HEK293T (cell line): ENCODE data around the gene CABP1.

Source experiments
- CTCF ChIA-PET: fragments of 350-600 bp; formaldehyde crosslinking; extraction: SDS; loops from one replicate; lab custom pipeline; 2021; ENCODE audit warnings: antibody characterized with exemption, inconsistent platforms; lab: Yijun Ruan, JAX
- POLR2A ChIA-PET: fragments of 350-600 bp; formaldehyde crosslinking; extraction: SDS; loops from one replicate; lab custom pipeline; 2020; ENCODE audit warnings: antibody characterized with exemption, inconsistent platforms; lab: Yijun Ruan, JAX
- DNase-seq: peaks from one replicate; pipeline ENCODE4 v3.0.0; 2012; ENCODE audit warnings: mixed read lengths; ENCODE audit errors: extremely low spot score
- ARNT ChIP-seq: fragments of 450-650 bp; IDR thresholded peaks from 2 replicates; pipeline ENCODE4 v1.6.1; 2017; ENCODE audit warnings: mild to moderate bottlenecking
- BHLHE40 ChIP-seq: fragments of 450-650 bp; IDR thresholded peaks from 2 replicates; pipeline ENCODE4 v1.6.1; 2016; ENCODE audit warnings: mild to moderate bottlenecking, moderate library complexity, borderline replicate concordance
- CTBP1 ChIP-seq: fragments of 450-650 bp; IDR thresholded peaks from 2 replicates; pipeline ENCODE4 v1.6.1; 2016; ENCODE audit warnings: borderline replicate concordance
- ELF4 ChIP-seq: fragments of 450-650 bp; IDR thresholded peaks from 2 replicates; pipeline ENCODE4 v1.6.1; 2017; ENCODE audit warnings: antibody characterized with exemption
- FOXA1 ChIP-seq: fragments of 450-650 bp; IDR thresholded peaks from 2 replicates; pipeline ENCODE4 v1.6.1; 2016; ENCODE audit warnings: mild to moderate bottlenecking
- FOXK2 ChIP-seq: fragments of 450-650 bp; IDR thresholded peaks from 2 replicates; pipeline ENCODE4 v1.6.1; 2016; ENCODE audit warnings: mild to moderate bottlenecking
- FOXM1 ChIP-seq: fragments of 450-650 bp; IDR thresholded peaks from 2 replicates; pipeline ENCODE4 v1.6.1; 2017; ENCODE audit warnings: mild to moderate bottlenecking, borderline replicate concordance
- HDGF ChIP-seq: fragments of 450-650 bp; IDR thresholded peaks from 2 replicates; pipeline ENCODE4 v1.6.1; 2017; ENCODE audit warnings: antibody characterized with exemption, borderline replicate concordance
- L3MBTL2 ChIP-seq: fragments of 450-650 bp; conservative IDR thresholded peaks from 2 replicates; pipeline ENCODE4 v1.6.1; 2016; ENCODE audit warnings: mild to moderate bottlenecking
- LEF1 ChIP-seq: fragments of 450-650 bp; IDR thresholded peaks from 2 replicates; pipeline ENCODE4 v1.6.1; 2017; ENCODE audit warnings: mild to moderate bottlenecking, borderline replicate concordance
- NFRKB ChIP-seq: fragments of 450-650 bp; IDR thresholded peaks from 2 replicates; pipeline ENCODE4 v1.6.1; 2016; ENCODE audit warnings: mild to moderate bottlenecking, moderate library complexity
- SP1 ChIP-seq: fragments of 450-650 bp; IDR thresholded peaks from 2 replicates; pipeline ENCODE4 v1.6.1; 2017
- SUZ12 ChIP-seq: fragments of 450-650 bp; IDR thresholded peaks from 2 replicates; pipeline ENCODE4 v1.6.1; 2016; ENCODE audit warnings: mild to moderate bottlenecking
- TARDBP ChIP-seq: fragments of 450-650 bp; IDR thresholded peaks from 2 replicates; pipeline ENCODE4 v1.6.1; 2016
- ZNF384 ChIP-seq: fragments of 450-650 bp; IDR thresholded peaks from 2 replicates; pipeline ENCODE4 v1.6.1; 2016
- TF ChIP-seq, protein P1 (sequence below): fragments of 450-650 bp; IDR thresholded peaks from 2 replicates; pipeline ENCODE4 v1.6.1; 2016

CABP1 gene

DNA sequence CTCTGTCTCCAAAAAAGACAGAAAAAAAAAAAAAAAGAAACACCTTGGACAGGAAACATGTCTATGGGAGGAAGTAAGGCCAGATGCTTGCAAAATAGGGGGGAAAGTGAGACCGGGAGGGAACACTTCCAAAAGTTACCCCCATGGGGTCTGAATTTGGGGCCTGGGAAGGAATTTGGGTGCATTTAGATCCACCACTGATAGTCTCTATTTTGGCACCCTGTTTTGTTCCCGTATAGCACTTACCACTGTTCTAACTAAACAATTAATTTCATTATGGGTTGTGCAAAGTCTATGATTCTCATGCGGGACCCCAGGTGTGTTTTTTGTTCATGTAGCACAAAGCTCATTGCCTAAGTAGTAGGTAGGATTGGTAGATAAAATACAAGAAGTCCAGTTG is 45.1 kb downstream of the CABP1 start:
- POLR2A ChIA-PET = interaction anchor here (1.5 kb wide), 1 partner anchor 25 kb away, joined by 4 read pairs; the partner anchor contains the start of gene UNC119B
- TF ChIP-seq LEF1 (no peak), SP1 (no peak), NFRKB (no peak), ELF4 (no peak), TARDBP (no peak), CTBP1 (no peak), FOXM1 (no peak), HDGF (no peak), SUZ12 (no peak), FOXA1 (no peak), ARNT (no peak), L3MBTL2 (no peak)
- CTCF ChIA-PET = interaction anchor here (0.7 to 1.2 kb wide), 2 partner anchors 15 to 1524 kb away, joined by 3 read pairs; no protein-coding TSS in a partner anchor
- no peak for DNase-seq

DNA sequence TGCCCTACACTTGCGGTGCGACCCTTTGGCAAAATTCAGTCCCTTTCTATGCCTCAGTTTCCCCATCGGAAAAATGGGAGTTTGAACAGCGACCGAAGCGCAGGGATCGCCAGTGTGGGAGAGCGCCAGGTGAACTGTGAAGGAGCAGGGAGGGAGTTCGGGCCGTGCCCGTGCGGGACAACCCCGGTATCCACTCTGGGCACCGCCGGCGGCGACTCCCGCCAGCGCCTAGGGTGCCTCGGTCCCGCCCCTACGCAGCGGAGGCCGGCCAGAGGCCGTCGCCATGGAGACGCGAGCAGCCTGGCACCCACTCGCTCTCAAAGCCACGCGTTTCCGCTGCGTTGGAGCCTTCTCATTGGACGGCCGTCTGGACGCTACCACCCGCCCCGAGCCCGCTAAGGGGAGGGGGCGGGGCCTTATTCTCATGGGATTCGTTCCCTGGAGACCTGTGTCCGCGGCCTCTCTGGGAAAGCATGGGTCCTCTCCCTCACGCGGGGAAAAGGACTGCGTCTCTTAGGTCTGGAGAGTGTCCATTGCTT is 45.8 kb downstream of the CABP1 start:
- no peak for TF ChIP-seq BHLHE40
- TF ChIP-seq FOXM1 = no peak; the same call in 1 of the 2 replicates
- TF ChIP-seq LEF1 = no peak
- no peak for TF ChIP-seq ZNF384
- TF ChIP-seq ELF4 = no peak
- no peak for TF ChIP-seq ARNT
- no peak for TF ChIP-seq SUZ12
- TF ChIP-seq HDGF = no peak
- no peak for TF ChIP-seq TARDBP
- TF ChIP-seq FOXA1 = no peak
- no peak for TF ChIP-seq L3MBTL2
- TF ChIP-seq NFRKB = no peak
- TF ChIP-seq CTBP1 = no peak
- TF ChIP-seq, protein P1, sequence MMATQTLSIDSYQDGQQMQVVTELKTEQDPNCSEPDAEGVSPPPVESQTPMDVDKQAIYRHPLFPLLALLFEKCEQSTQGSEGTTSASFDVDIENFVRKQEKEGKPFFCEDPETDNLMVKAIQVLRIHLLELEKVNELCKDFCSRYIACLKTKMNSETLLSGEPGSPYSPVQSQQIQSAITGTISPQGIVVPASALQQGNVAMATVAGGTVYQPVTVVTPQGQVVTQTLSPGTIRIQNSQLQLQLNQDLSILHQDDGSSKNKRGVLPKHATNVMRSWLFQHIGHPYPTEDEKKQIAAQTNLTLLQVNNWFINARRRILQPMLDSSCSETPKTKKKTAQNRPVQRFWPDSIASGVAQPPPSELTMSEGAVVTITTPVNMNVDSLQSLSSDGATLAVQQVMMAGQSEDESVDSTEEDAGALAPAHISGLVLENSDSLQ = no peak
- no peak for TF ChIP-seq FOXK2
- TF ChIP-seq SP1 = no peak; the same call in 1 of the 2 replicates
- ChIA-PET POLR2A (interaction anchor here (1.1 to 1.5 kb wide), 3 partner anchors 11 to 37 kb away, joined by 4 read pairs; partner anchors contain the start of gene UNC119B), CTCF (interaction anchor here (1.2 kb wide), 1 partner anchor 14 kb away, joined by 3 read pairs; no protein-coding TSS in a partner anchor)
- peak; percentile 95 for DNase-seq

DNA sequence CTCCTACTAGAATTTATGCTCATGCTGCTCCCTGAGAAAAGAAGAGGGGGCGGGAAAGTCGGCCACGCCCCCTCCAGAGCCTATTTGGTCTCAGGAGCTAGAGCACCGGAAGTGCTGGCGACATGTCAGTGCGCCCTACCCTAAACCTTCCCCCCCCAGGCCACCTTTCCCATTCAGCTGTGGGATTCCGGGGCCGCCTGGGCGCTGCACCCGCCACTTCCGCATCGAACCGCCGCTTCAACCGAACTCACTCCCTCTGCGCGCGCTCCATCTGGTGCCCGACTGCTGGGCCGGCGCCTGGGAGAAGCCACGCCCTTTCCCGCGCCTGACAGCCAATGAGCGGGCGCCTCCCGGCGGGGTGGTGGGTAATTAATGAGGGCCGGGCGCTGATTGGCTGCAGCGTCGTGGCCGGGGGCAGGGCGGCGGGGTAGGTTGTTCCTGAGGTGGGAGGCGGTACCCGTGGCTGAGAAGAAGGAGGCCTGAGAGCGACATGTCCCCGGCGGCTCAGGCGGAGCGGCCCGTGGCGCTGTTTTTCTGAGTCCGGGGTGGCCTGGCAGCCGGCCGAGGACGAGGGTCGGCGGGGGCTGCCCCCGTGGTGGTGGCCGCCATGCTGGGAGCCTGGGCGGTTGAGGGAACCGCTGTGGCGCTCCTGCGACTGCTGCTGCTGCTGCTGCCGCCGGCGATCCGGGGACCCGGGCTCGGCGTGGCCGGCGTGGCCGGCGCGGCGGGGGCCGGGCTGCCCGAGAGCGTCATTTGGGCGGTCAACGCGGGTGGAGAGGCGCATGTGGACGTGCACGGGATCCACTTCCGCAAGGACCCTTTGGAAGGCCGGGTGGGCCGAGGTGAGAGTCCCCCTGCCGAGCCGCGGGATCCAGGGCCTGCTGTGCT is 46.5 kb downstream of the CABP1 start, which contains the start of gene MLEC:
Gene MLEC (plus strand): TSS at position 460 of the 888 bp plus-strand sequence. CDS start 148 bp downstream, at position 608.
- DNase-seq = peak; percentile 96
- POLR2A ChIA-PET = interaction anchor here (1.1 to 1.5 kb wide), 3 partner anchors 12 to 38 kb away, joined by 4 read pairs; partner anchors contain the start of gene UNC119B
- CTCF ChIA-PET = interaction anchor here (1.2 kb wide), 1 partner anchor 13 kb away, joined by 3 read pairs; no protein-coding TSS in a partner anchor
- TF ChIP-seq CTBP1 (peak; percentile 71; the same call in 1 of the 2 replicates), BHLHE40 (no peak), SUZ12 (no peak), HDGF (no peak), TARDBP (no peak), ZNF384 (no peak), SP1 (no peak), FOXM1 (0 out of 2 replicates have a peak, but pooled peaks have one; percentile 70), LEF1 (no peak), FOXK2 (no peak), L3MBTL2 (peak; percentile 36; the same call in 1 of the 2 replicates), NFRKB (no peak), FOXA1 (no peak), ARNT (peak; percentile 48; the same call in 1 of the 2 replicates), ELF4 (peak; percentile 86)
- TF ChIP-seq, protein P1 = peak; percentile 77

DNA sequence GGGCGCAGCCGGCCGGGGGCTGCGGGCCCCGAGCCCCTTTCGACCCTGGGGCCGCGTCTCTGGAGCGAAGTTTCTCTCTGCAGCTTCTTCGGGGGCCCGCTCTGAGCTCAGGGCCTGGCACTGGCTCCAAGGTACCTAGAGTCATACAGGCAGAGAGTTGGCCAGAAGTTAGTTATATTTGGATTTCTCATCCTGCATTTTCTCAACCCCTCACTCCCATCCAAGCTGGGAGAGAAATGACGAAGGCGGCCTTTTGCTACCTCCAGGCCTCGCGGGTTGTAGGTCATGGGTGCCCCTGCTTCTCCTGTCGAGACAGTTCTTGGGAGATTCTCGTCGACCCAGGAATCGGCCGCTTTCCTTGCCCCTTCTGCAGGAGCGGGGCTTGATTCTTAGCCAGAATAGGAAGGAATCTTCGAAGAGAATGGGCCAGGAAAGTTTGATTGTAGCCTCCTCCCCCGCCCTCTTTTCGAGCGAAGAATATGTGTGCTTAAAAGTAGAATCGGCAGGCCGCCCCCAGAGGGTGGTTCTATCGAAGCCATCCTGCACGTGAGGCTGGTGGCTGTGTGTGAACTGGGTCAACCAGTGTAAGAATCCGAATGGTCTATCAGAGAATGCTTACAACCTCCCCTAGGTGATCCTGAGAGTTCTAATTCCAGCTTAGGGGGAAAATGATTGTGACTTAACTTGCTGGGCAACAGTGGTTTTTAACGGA is 47.3 kb downstream of the CABP1 start:
- CTCF ChIA-PET = interaction anchor here (0.9 to 1.1 kb wide), 2 partner anchors 38 to 318 kb away, joined by 3 read pairs; no protein-coding TSS in a partner anchor
- TF ChIP-seq TARDBP = no peak
- TF ChIP-seq L3MBTL2 = peak; percentile 50; the same call in 1 of the 2 replicates
- DNase-seq = no peak
- POLR2A ChIA-PET = interaction anchor here (0.7 to 1.2 kb wide), 4 partner anchors 9 to 47 kb away, joined by 3 to 6 read pairs (median 4); partner anchors contain the start of gene UNC119B

DNA sequence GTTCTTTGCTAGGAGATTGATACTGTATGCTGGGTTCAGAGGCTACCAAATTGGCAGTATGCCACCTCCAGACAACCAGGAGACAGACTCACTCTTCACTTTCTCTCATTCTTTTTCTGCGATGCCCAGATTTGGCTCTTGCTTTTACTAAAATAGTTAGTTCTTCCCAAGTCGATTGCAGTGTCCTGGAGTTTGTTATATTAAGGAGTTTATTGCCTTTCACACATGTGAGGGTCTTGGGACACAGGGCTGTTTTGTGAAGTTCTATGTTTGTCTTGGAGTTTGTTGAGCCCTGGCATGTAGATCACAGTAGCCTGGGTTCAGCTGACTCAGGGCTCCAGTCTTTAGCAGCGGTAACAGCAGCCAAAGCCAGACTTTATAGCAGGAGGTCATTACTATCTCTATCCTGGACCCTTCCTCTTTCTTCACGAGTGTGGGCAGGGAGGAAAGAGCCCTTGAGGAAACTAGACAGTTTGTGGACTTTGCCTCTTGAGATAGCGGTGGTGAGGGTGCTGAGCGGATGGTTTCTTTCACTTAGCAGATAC is 48.2 kb downstream of the CABP1 start:
- no peak for TF ChIP-seq NFRKB
- no peak for TF ChIP-seq FOXM1
- TF ChIP-seq ARNT = no peak
- TF ChIP-seq L3MBTL2 = no peak
- TF ChIP-seq SP1 = no peak
- POLR2A ChIA-PET = interaction anchor here (0.7 to 1.0 kb wide), 3 partner anchors 9 to 48 kb away, joined by 3 to 6 read pairs (median 4); partner anchors contain the start of gene UNC119B
- DNase-seq = no peak
- CTCF ChIA-PET = interaction anchor here (0.9 to 1.1 kb wide), 2 partner anchors 39 to 317 kb away, joined by 3 read pairs; no protein-coding TSS in a partner anchor
